Glutamatergic neuron (in vitro differentiated cells): ENCODE data around the gene DGKZ. TPM values are rescaled to one million over a fixed set of nuclear protein-coding genes. Genes with fewer than 3 reads are reported as not detected.

Experiments used
- DNase-seq: peaks from one replicate; pipeline ENCODE4 v3.0.0; 2022
- H3K27ac Mint-ChIP-seq: one replicate; pipeline ENCODE4 v1.8.0; 2020; ENCODE audit warnings: mild to moderate bottlenecking, mixed read lengths, inconsistent platforms; ENCODE audit not compliant: unreplicated experiment
- H3K27me3 Mint-ChIP-seq: one replicate; pipeline ENCODE4 v1.8.0; 2020; ENCODE audit warnings: mild to moderate bottlenecking, moderate library complexity, mixed read lengths, inconsistent platforms; ENCODE audit not compliant: unreplicated experiment
- H3K36me3 Mint-ChIP-seq: one replicate; pipeline ENCODE4 v1.8.0; 2020; ENCODE audit warnings: mild to moderate bottlenecking, mixed read lengths, inconsistent platforms; ENCODE audit not compliant: unreplicated experiment
- H3K4me1 Mint-ChIP-seq: one replicate; pipeline ENCODE4 v1.8.0; 2020; ENCODE audit warnings: mild to moderate bottlenecking, low read depth, mixed read lengths, inconsistent platforms; ENCODE audit not compliant: unreplicated experiment
- H3K4me3 Mint-ChIP-seq: one replicate; pipeline ENCODE4 v1.8.0; 2020; ENCODE audit warnings: mild to moderate bottlenecking, mixed read lengths, inconsistent platforms; ENCODE audit not compliant: unreplicated experiment
- H3K9me3 Mint-ChIP-seq: one replicate; pipeline ENCODE4 v1.8.0; 2020; ENCODE audit warnings: mild to moderate bottlenecking, moderate library complexity, mixed read lengths, inconsistent platforms; ENCODE audit not compliant: unreplicated experiment
- CTCF ChIP-seq: fragments of 200-600 bp; sonication (generic); IDR thresholded peaks from one replicate; pipeline ENCODE4 v1.5.0; 2021; ENCODE audit not compliant: partially characterized antibody, unreplicated experiment
- total RNA-seq: library from RNA; stranded (reverse); fragmentation: NEBNext Ultra II Directional; extraction: Animal tissue kit (Norgen Biotek cat#: 25700); gene quantifications from one replicate; pipeline ENCODE4 v1.2.1, GENCODE V29; 2021; ENCODE audit not compliant: unreplicated experiment

Gene DGKZ
- total RNA-seq, 1 donor from 2014 or later: 60.9 TPM

- H3K27ac Mint-ChIP-seq: no peak overlapping the region
- peaks cover 9% of the 10 kb centered on the region for H3K4me1 Mint-ChIP-seq
- peaks cover 3% of the 10 kb centered on the region for H3K9me3 Mint-ChIP-seq
- DNase-seq: no peak
- TF ChIP-seq CTCF: no peak
- H3K27me3 Mint-ChIP-seq: peaks cover 3% of the 10 kb centered on the region
- H3K4me3 Mint-ChIP-seq: no peak overlapping the region
- no peaks in the 10 kb centered on the region for H3K36me3 Mint-ChIP-seq
These were observed 31.3 kb upstream of the DGKZ start for GRCh38 chr11:46315783-46316563.

GRCh38 chr11:46319074-46319453, 28.2 kb upstream of the DGKZ start:
- no peak overlapping the region for H3K27ac Mint-ChIP-seq
- no peaks in the 10 kb centered on the region for H3K36me3 Mint-ChIP-seq
- H3K4me3 Mint-ChIP-seq: no peak overlapping the region

DNA sequence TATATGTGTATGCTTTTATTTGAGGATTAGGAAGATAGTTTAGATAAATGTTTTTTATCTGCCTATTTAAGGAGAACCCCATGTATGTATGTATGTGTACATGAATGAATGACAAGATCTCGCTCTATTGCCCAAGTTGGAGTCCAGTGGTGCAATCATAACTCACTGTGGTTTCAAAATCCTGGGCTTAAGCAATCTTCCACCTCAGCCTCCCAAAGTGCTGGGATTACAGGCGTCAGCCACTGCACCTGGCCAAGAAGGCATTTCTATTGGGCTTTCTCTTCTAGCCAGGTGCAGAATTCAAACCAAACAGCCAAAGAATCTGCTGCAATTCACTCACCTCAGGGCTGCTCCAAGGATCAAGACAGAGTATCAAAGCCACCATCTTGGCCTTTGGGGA, 25.5 kb upstream of the DGKZ start:
- Mint-ChIP-seq H3K4me3 (no peak overlapping the region), H3K27me3 (peaks cover 6% of the 10 kb centered on the region), H3K9me3 (peaks cover 4% of the 10 kb centered on the region), H3K36me3 (no peaks in the 10 kb centered on the region), H3K4me1 (peaks cover 9% of the 10 kb centered on the region), H3K27ac (no peak overlapping the region)
- no peak for DNase-seq
- no peak for TF ChIP-seq CTCF

More at GRCh38 chr11:46319074-46319453, 28.2 kb upstream of the DGKZ start:
- no peak for DNase-seq
- H3K27me3 Mint-ChIP-seq: peaks cover 6% of the 10 kb centered on the region
- TF ChIP-seq CTCF: no peak
- H3K4me1 Mint-ChIP-seq: peaks cover 9% of the 10 kb centered on the region
- peaks cover 4% of the 10 kb centered on the region for H3K9me3 Mint-ChIP-seq

GRCh38 chr11:46322759-46323158, 24.5 kb upstream of the DGKZ start:
- Mint-ChIP-seq H3K9me3 (peaks cover 4% of the 10 kb centered on the region), H3K4me1 (peaks cover 9% of the 10 kb centered on the region), H3K4me3 (no peak overlapping the region), H3K27ac (no peak overlapping the region), H3K27me3 (peaks cover 6% of the 10 kb centered on the region), H3K36me3 (no peaks in the 10 kb centered on the region)
- TF ChIP-seq CTCF: no peak
- no peak for DNase-seq

GRCh38 chr11:46326813-46327416, 20.3 kb upstream of the DGKZ start:
- peaks cover 8% of the 10 kb centered on the region for H3K9me3 Mint-ChIP-seq
- DNase-seq: no peak
- no peak overlapping the region for H3K4me3 Mint-ChIP-seq
- peaks cover 8% of the 10 kb centered on the region for H3K27me3 Mint-ChIP-seq
- no peak overlapping the region for H3K27ac Mint-ChIP-seq
- no peak for TF ChIP-seq CTCF
- H3K4me1 Mint-ChIP-seq: peaks cover 19% of the 10 kb centered on the region
- H3K36me3 Mint-ChIP-seq: no peaks in the 10 kb centered on the region
